ENCODE measurements around the gene LDB3. TPM values are rescaled to one million over a fixed set of nuclear protein-coding genes. Genes with fewer than 3 reads are reported as not detected.

The LDB3 gene
- total RNA-seq, 2 donors from 2014 or later = 0.11 to 0.35 TPM

- H3K27me3 ChIP-seq (ENCODE audit: control insufficient read depth, insufficient read depth, low read length, poor library complexity, severe bottlenecking) = no peaks in the 10 kb centered on the region
- no peak for DNase-seq
- H3K9me3 ChIP-seq (ENCODE audit: control insufficient read depth, low read length) = no peaks in the 10 kb centered on the region
- Mint-ChIP-seq H3K9me3 (no peaks in the 10 kb centered on the region), H3K27ac (no peak overlapping the region), H3K36me3 (ENCODE audit: low read depth) (no peaks in the 10 kb centered on the region), H3K27me3 (ENCODE audit: insufficient read depth) (no peaks in the 10 kb centered on the region), H3K4me1 (no peaks in the 10 kb centered on the region), H3K4me3 (no peak overlapping the region)
- no peak overlapping the region for H3K9ac ChIP-seq (ENCODE audit: extremely low read depth, low read length, poor library complexity, severe bottlenecking)
- no peaks in the 10 kb centered on the region for H3K36me3 ChIP-seq (ENCODE audit: control insufficient read depth, insufficient read depth, low read length)
- H3K4me3 ChIP-seq (ENCODE audit: low read length) = no peak overlapping the region
- TF ChIP-seq CTCF (conservative IDR thresholded peaks at IDR 0.05) = no peak
- no peak overlapping the region for H3K27ac ChIP-seq (ENCODE audit: low read depth, low read length)
- H3K4me1 ChIP-seq (ENCODE audit: control insufficient read depth, insufficient read depth, low read length) = no peaks in the 10 kb centered on the region
- WGBS, 2 experiments (ENCODE audit: insufficient coverage in 1 of 2, insufficient read length in 1 of 2) = 87 to 88% methylated on average over 7 of the region's 7 CpGs
Measured at GRCh38 chr10:86744067-86744725, 75.9 kb downstream of the LDB3 start.

- no peak overlapping the region for H3K27ac ChIP-seq (ENCODE audit: low read depth, low read length)
- no peak for DNase-seq
- no peaks in the 10 kb centered on the region for H3K27me3 Mint-ChIP-seq (ENCODE audit: insufficient read depth)
- H3K4me3 Mint-ChIP-seq = no peak overlapping the region
- no peak overlapping the region for H3K4me3 ChIP-seq (ENCODE audit: low read length)
- H3K9ac ChIP-seq (ENCODE audit: extremely low read depth, low read length, poor library complexity, severe bottlenecking) = no peak overlapping the region
- H3K36me3 Mint-ChIP-seq (ENCODE audit: low read depth) = no peaks in the 10 kb centered on the region
- 86 to 90% methylated on average over 7 of the region's 7 CpGs for WGBS, 2 experiments (ENCODE audit: insufficient coverage in 1 of 2, insufficient read length in 1 of 2)
- no peaks in the 10 kb centered on the region for H3K4me1 ChIP-seq (ENCODE audit: control insufficient read depth, insufficient read depth, low read length)
- no peaks in the 10 kb centered on the region for H3K36me3 ChIP-seq (ENCODE audit: control insufficient read depth, insufficient read depth, low read length)
- H3K9me3 ChIP-seq (ENCODE audit: control insufficient read depth, low read length) = no peaks in the 10 kb centered on the region
- no peaks in the 10 kb centered on the region for H3K9me3 Mint-ChIP-seq
- TF ChIP-seq CTCF (conservative IDR thresholded peaks at IDR 0.05) = no peak
- H3K27me3 ChIP-seq (ENCODE audit: control insufficient read depth, insufficient read depth, low read length, poor library complexity, severe bottlenecking) = no peaks in the 10 kb centered on the region
- H3K27ac Mint-ChIP-seq = no peak overlapping the region
- peaks cover 7% of the 10 kb centered on the region for H3K4me1 Mint-ChIP-seq
Measured at GRCh38 chr10:86747796-86748581, 79.7 kb downstream of the LDB3 start.

GRCh38 chr10:86749854-86750253 lies 81.5 kb downstream of the LDB3 start:
- no peak overlapping the region for H3K9ac ChIP-seq (ENCODE audit: extremely low read depth, low read length, poor library complexity, severe bottlenecking)
- H3K4me3 ChIP-seq (ENCODE audit: low read length) = no peak overlapping the region
- WGBS, 2 experiments (ENCODE audit: insufficient coverage in 1 of 2, insufficient read length in 1 of 2) = 92 to 97% methylated on average over 9 of the region's 9 CpGs
- no peaks in the 10 kb centered on the region for H3K9me3 ChIP-seq (ENCODE audit: control insufficient read depth, low read length)
- no peaks in the 10 kb centered on the region for H3K27me3 ChIP-seq (ENCODE audit: control insufficient read depth, insufficient read depth, low read length, poor library complexity, severe bottlenecking)
- Mint-ChIP-seq H3K9me3 (no peaks in the 10 kb centered on the region), H3K4me1 (peaks cover 14% of the 10 kb centered on the region), H3K36me3 (ENCODE audit: low read depth) (no peaks in the 10 kb centered on the region), H3K4me3 (no peak overlapping the region), H3K27ac (no peak overlapping the region), H3K27me3 (ENCODE audit: insufficient read depth) (no peaks in the 10 kb centered on the region)
- H3K27ac ChIP-seq (ENCODE audit: low read depth, low read length) = no peak overlapping the region
- H3K36me3 ChIP-seq (ENCODE audit: control insufficient read depth, insufficient read depth, low read length) = no peaks in the 10 kb centered on the region
- TF ChIP-seq CTCF (conservative IDR thresholded peaks at IDR 0.05) = no peak
- peak; percentile 26 for DNase-seq
- H3K4me1 ChIP-seq (ENCODE audit: control insufficient read depth, insufficient read depth, low read length) = no peaks in the 10 kb centered on the region
